HG03469 (cell line): ENCODE results near the gene HS3ST5.

Experiments
- ATAC-seq: cut with Tn5 transposase; IDR thresholded peaks from one replicate; pipeline ENCODE4 v1.9.1; 2021; ENCODE audit warnings: mild to moderate bottlenecking, moderate library complexity, moderate number of reproducible peaks; ENCODE audit not compliant: unreplicated experiment

HS3ST5 gene

GRCh38 chr6:114202389-114202788, 140.4 kb downstream of the HS3ST5 start:
- ATAC-seq, result no peak

GRCh38 chr6:114200891-114201290, 141.9 kb downstream of the HS3ST5 start:
- ATAC-seq, result no peak

GRCh38 chr6:114195631-114196403, 147.0 kb downstream of the HS3ST5 start:
- no peak for ATAC-seq

- ATAC-seq, result no peak
Measured at GRCh38 chr6:114195027-114195365, 147.8 kb downstream of the HS3ST5 start.

GRCh38 chr6:114194362-114195026, 148.3 kb downstream of the HS3ST5 start:
- ATAC-seq, result no peak

GRCh38 chr6:114187563-114187962, 155.3 kb downstream of the HS3ST5 start:
- ATAC-seq, result no peak

- no peak for ATAC-seq
Measured at GRCh38 chr6:114181664-114182063, 161.2 kb downstream of the HS3ST5 start.

- no peak for ATAC-seq
Measured at GRCh38 chr6:114179411-114179810, 163.4 kb downstream of the HS3ST5 start.

- ATAC-seq, result no peak
Measured at GRCh38 chr6:114176726-114177125, 166.1 kb downstream of the HS3ST5 start.

GRCh38 chr6:114172576-114173260, 170.1 kb downstream of the HS3ST5 start:
- ATAC-seq, result no peak

- ATAC-seq, result no peak
Measured at GRCh38 chr6:114171473-114171872, 171.3 kb downstream of the HS3ST5 start.

GRCh38 chr6:114170958-114171387, 171.8 kb downstream of the HS3ST5 start:
- ATAC-seq, result no peak

GRCh38 chr6:114170372-114170771, 172.5 kb downstream of the HS3ST5 start:
- no peak for ATAC-seq

- ATAC-seq, result no peak
Measured at GRCh38 chr6:114169763-114170162, 173.1 kb downstream of the HS3ST5 start.

GRCh38 chr6:114167583-114168576, 174.9 kb downstream of the HS3ST5 start:
- ATAC-seq, result no peak

GRCh38 chr6:114164207-114164606, 178.6 kb downstream of the HS3ST5 start:
- ATAC-seq, result no peak

GRCh38 chr6:114162691-114163347, 180.0 kb downstream of the HS3ST5 start:
- ATAC-seq, result no peak

- no peak for ATAC-seq
Measured at GRCh38 chr6:114160881-114161280, 181.9 kb downstream of the HS3ST5 start.

GRCh38 chr6:114159727-114160126, 183.1 kb downstream of the HS3ST5 start:
- no peak for ATAC-seq
